Measurements from ENCODE around the gene ZSWIM3.

Gene ZSWIM3

GRCh38 chr20:45888681-45889080 is 31.3 kb downstream of the ZSWIM3 start:
- Histone ChIP-seq H3K27me3 (ENCODE audit: insufficient read depth, low read length, poor library complexity, severe bottlenecking) (no peaks in the 10 kb centered on the region), H3K4me2 (ENCODE audit: low read depth, low read length, poor library complexity, severe bottlenecking) (no peak overlapping the region), H3K36me3 (ENCODE audit: insufficient read depth, low read length) (peaks cover 2% of the 10 kb centered on the region; the same call in 1 of the 2 replicates), H3F3A (ENCODE audit: low read depth) (peaks cover 3% of the 10 kb centered on the region; the same call in 1 of the 2 replicates), H3K9ac (ENCODE audit: low read depth, low read length, poor library complexity, severe bottlenecking) (no peak overlapping the region), H3K9me2 (replicated peaks; ENCODE audit: low read depth, low read length) (no peaks in the 10 kb centered on the region), H3K4me3 (ENCODE audit: low read length, poor library complexity, severe bottlenecking) (no peak overlapping the region), H3K9me3 (ENCODE audit: insufficient read depth, low read depth, low read length) (no peaks in the 10 kb centered on the region), H3K4me1 (ENCODE audit: insufficient read depth, low read length, poor library complexity, severe bottlenecking) (peaks cover 37% of the 10 kb centered on the region), H3K79me2 (ENCODE audit: insufficient read depth, low read length) (peaks cover 13% of the 10 kb centered on the region; the same call in 1 of the 2 replicates), H4K20me1 (ENCODE audit: insufficient read depth, low read length, poor library complexity, severe bottlenecking) (peaks cover 4% of the 10 kb centered on the region), H2AFZ (ENCODE audit: low read length) (no peak overlapping the region)
- no peak for TF ChIP-seq EZH2phosphoT487 (IDR thresholded peaks at IDR 0.05; ENCODE audit: borderline replicate concordance)
- TF ChIP-seq, protein P1, sequence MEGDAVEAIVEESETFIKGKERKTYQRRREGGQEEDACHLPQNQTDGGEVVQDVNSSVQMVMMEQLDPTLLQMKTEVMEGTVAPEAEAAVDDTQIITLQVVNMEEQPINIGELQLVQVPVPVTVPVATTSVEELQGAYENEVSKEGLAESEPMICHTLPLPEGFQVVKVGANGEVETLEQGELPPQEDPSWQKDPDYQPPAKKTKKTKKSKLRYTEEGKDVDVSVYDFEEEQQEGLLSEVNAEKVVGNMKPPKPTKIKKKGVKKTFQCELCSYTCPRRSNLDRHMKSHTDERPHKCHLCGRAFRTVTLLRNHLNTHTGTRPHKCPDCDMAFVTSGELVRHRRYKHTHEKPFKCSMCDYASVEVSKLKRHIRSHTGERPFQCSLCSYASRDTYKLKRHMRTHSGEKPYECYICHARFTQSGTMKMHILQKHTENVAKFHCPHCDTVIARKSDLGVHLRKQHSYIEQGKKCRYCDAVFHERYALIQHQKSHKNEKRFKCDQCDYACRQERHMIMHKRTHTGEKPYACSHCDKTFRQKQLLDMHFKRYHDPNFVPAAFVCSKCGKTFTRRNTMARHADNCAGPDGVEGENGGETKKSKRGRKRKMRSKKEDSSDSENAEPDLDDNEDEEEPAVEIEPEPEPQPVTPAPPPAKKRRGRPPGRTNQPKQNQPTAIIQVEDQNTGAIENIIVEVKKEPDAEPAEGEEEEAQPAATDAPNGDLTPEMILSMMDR (conservative IDR thresholded peaks at IDR 0.05; ENCODE audit: low read length), result no peak

- Histone ChIP-seq H3K4me2 (ENCODE audit: low read depth, low read length, poor library complexity, severe bottlenecking) (peak overlapping the region; percentile 84), H3K4me3 (ENCODE audit: low read length, poor library complexity, severe bottlenecking) (peak overlapping the region; percentile 81), H3K4me1 (ENCODE audit: insufficient read depth, low read length, poor library complexity, severe bottlenecking) (peaks cover 25% of the 10 kb centered on the region), H3F3A (ENCODE audit: low read depth) (0 out of 2 replicates have a peak, but pooled peaks cover under 1% of the 10 kb centered on the region), H3K9ac (ENCODE audit: low read depth, low read length, poor library complexity, severe bottlenecking) (peak overlapping the region; percentile 72), H3K79me2 (ENCODE audit: insufficient read depth, low read length) (0 out of 2 replicates have a peak, but pooled peaks cover 6% of the 10 kb centered on the region), H3K27me3 (ENCODE audit: insufficient read depth, low read length, poor library complexity, severe bottlenecking) (no peaks in the 10 kb centered on the region), H3K9me2 (replicated peaks; ENCODE audit: low read depth, low read length) (no peaks in the 10 kb centered on the region), H3K9me3 (ENCODE audit: insufficient read depth, low read depth, low read length) (no peaks in the 10 kb centered on the region), H4K20me1 (ENCODE audit: insufficient read depth, low read length, poor library complexity, severe bottlenecking) (peaks cover 1% of the 10 kb centered on the region), H3K36me3 (ENCODE audit: insufficient read depth, low read length) (no peaks in the 10 kb centered on the region), H2AFZ (ENCODE audit: low read length) (peak overlapping the region; percentile 96)
- TF ChIP-seq EZH2phosphoT487 (IDR thresholded peaks at IDR 0.05; ENCODE audit: borderline replicate concordance), result no peak
- TF ChIP-seq, protein P1 (conservative IDR thresholded peaks at IDR 0.05; ENCODE audit: low read length), result no peak
Observed at GRCh38 chr20:45890077-45890984, 32.9 kb downstream of the ZSWIM3 start.

DNA sequence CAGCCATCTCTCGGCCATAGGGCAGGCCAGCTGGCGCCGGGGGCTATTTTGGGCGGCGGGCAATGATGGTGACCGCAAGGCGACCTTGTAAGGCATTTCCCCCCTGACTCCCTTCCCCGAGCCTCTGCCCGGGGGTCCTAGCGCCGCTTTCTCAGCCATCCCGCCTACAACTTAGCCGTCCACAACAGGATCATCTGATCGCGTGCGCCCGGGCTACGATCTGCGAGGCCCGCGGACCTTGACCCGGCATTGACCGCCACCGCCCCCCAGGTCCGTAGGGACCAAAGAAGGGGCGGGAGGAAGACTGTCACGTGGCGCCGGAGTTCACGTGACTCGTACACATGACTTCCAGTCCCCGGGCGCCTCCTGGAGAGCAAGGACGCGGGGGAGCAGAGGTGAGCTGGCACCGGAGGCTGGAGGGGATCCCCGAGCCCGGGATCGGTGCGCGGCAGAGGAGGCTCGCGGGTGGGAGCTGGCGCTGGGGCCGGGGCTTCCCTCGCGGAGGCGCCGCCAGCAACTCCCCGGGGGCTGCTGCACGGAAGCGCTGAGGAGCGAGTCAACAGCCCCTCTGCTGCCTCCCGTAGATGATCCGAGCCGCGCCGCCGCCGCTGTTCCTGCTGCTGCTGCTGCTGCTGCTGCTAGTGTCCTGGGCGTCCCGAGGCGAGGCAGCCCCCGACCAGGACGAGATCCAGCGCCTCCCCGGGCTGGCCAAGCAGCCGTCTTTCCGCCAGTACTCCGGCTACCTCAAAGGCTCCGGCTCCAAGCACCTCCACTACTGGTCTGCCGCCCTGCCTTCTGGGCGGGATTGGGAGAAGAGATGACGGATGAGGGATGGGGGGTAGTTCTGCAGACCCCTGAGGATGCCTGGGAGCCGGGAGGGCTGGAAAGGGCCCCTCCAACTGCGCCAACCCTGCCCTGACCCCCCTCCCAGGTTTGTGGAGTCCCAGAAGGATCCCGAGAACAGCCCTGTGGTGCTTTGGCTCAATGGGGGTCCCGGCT is 33.9 kb downstream of the ZSWIM3 start, which contains the start of the genes CTSA and NEURL2:
CTSA (plus strand) TSS at position 351 of the 999 bp plus-strand sequence; CDS start at position 585, 234 bp downstream.
NEURL2 (minus strand) TSS at position 224 of the 999 bp plus-strand sequence; CDS start at position 7, 217 bp downstream.
- no peaks in the 10 kb centered on the region for H4K20me1 ChIP-seq (ENCODE audit: insufficient read depth, low read length, poor library complexity, severe bottlenecking)

More for the DNA sequence above, 33.9 kb downstream of the ZSWIM3 start, which contains the start of the genes CTSA and NEURL2:
- H3K4me2 ChIP-seq (ENCODE audit: low read depth, low read length, poor library complexity, severe bottlenecking), result peak within 1 kb of the TSS; percentile 84
- H3K36me3 ChIP-seq (ENCODE audit: insufficient read depth, low read length), result no peaks in the 10 kb centered on the region
- no peaks in the 10 kb centered on the region for H3F3A ChIP-seq (ENCODE audit: low read depth)
- H3K4me1 ChIP-seq (ENCODE audit: insufficient read depth, low read length, poor library complexity, severe bottlenecking), result peaks cover 16% of the 10 kb centered on the region
- no peak for TF ChIP-seq EZH2phosphoT487 (IDR thresholded peaks at IDR 0.05; ENCODE audit: borderline replicate concordance)
- TF ChIP-seq, protein P1 (conservative IDR thresholded peaks at IDR 0.05; ENCODE audit: low read length), result no peak
- H3K4me3 ChIP-seq (ENCODE audit: low read length, poor library complexity, severe bottlenecking), result peak within 1 kb of the TSS; percentile 81
- no peaks in the 10 kb centered on the region for H3K27me3 ChIP-seq (ENCODE audit: insufficient read depth, low read length, poor library complexity, severe bottlenecking)
- H3K9me3 ChIP-seq (ENCODE audit: insufficient read depth, low read depth, low read length), result no peaks in the 10 kb centered on the region
- 0 out of 2 replicates have a peak, but pooled peaks cover 4% of the 10 kb centered on the region for H3K79me2 ChIP-seq (ENCODE audit: insufficient read depth, low read length)
- peak within 1 kb of the TSS; percentile 72 for H3K9ac ChIP-seq (ENCODE audit: low read depth, low read length, poor library complexity, severe bottlenecking)
- no peaks in the 10 kb centered on the region for H3K9me2 ChIP-seq (replicated peaks; ENCODE audit: low read depth, low read length)
- H2AFZ ChIP-seq (ENCODE audit: low read length), result peak within 1 kb of the TSS; percentile 96
